ENCODE measurements around the gene WNT2.

GRCh38 chr7:117243390-117243789 lies 79.5 kb downstream of the WNT2 start:
- TF ChIP-seq CTCF (conservative IDR thresholded peaks at IDR 0.05), result no peak
- no peak for TF ChIP-seq EZH2 (IDR thresholded peaks at IDR 0.05; ENCODE audit: low read depth)
